ENCODE measurements around the gene GAS1. TPM values are rescaled to one million over a fixed set of nuclear protein-coding genes. Genes with fewer than 3 reads are reported as not detected.

Gene GAS1, protein sequence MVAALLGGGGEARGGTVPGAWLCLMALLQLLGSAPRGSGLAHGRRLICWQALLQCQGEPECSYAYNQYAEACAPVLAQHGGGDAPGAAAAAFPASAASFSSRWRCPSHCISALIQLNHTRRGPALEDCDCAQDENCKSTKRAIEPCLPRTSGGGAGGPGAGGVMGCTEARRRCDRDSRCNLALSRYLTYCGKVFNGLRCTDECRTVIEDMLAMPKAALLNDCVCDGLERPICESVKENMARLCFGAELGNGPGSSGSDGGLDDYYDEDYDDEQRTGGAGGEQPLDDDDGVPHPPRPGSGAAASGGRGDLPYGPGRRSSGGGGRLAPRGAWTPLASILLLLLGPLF
- 18.3 TPM for total RNA-seq

DNA sequence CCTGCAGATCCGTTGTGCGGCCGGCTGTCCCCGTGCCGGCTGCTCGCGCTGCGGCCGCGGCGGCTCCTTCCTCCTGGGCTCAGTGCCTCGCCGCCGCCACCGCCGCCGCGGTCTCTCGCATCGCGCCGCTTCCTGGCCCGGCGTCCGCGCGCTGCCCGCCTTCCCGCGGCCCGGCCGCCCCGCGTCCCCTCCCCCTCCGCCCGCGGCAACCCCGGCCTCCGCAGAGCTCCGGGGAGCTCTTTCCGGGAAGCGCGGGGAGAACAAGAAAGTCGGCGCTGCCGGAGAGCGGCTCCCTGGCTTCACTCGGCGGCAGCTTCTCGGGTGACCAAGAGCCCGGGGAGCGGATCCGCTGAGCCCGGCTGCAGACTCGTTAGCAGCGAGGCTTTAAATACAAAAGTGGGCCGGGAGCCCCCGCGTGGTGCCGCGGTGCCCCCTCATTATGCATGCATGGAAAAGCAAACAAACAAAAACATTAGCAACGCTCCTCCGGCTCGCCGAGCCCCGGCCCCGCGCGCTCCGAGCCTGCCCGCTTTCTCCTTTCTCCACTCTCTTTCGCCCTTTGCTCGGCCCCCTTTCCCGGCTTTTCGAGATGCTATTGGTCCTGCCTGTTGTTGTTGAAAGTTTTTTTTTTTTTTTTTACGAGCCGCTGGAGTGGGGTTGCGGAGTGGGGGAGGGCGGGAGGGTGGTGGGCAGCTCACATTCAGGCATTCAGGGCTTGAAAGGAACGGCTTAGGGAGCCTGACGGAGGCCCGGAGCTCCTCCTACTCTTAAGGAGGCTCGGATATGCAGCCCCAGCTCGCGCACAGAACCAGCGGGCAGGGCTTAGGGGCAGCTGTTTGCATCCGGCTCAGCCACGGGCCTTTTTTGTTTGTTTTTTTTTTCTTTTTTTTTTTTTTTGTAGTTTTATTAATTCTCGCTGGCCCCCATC, at the start of gene GAS1:
TSS of gene GAS1 (minus strand) at position 361 of the 928 bp plus-strand sequence. CDS start 727 bp downstream, outside the sequence.
- FAIRE-seq: no peak
- peak; percentile 74 to 78 for DNase-seq (ENCODE audit: low spot score in 2 of 2)

DNA sequence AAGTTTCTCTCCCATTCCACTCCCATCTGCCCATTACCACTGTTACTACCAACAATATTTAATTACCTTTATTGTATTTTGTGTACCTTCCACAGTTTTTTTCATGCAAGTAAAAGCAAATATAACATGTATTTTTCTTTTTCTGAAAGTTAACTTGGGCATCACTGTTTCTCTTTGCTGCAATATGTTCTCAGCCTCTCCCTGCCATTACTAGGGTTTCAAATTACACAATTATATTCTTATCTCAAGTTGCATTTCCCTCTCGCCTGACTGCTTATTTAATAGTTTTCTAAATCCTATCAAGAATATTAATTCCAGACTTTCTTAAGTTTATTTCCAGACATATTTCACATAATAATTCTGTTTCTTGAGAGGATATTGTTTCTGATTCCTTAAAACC, 46.9 kb upstream of the GAS1 start:
- no peak for FAIRE-seq
- DNase-seq (ENCODE audit: low spot score in 2 of 2): no peak

- FAIRE-seq: no peak
Measured at GRCh38 chr9:86993830-86994229, 46.5 kb upstream of the GAS1 start.

GRCh38 chr9:86991077-86991476, 43.8 kb upstream of the GAS1 start:
- no peak for DNase-seq (ENCODE audit: low spot score in 2 of 2)
- FAIRE-seq: peak; percentile 15

More at GRCh38 chr9:86993830-86994229, 46.5 kb upstream of the GAS1 start:
- no peak for DNase-seq (ENCODE audit: low spot score in 2 of 2)

DNA sequence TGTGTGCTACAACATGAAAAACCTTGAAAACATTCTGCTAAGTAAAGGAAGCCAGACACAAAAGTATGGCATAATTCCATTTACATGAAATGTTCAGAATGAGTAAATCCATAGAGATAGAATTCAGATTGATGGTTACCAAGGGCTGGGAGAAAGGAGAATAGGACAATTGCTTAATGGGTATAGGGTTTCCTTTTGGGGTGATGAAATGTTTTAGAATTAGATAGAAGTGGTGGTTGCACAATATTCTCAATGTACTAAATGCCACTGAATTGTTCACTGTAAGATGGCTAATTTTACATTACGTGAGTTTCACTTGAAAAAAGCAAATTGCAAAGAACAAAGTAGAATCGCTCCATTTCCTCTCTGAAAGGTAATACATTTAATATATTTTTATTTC, 43.0 kb upstream of the GAS1 start:
- no peak for FAIRE-seq
- DNase-seq (ENCODE audit: low spot score in 2 of 2): no peak

- FAIRE-seq (no peak), DNase-seq (ENCODE audit: low spot score in 2 of 2) (no peak)
Measured at GRCh38 chr9:86987900-86988299, 40.6 kb upstream of the GAS1 start.

GRCh38 chr9:86985132-86985647, 37.9 kb upstream of the GAS1 start:
- DNase-seq (ENCODE audit: low spot score in 2 of 2): no peak
- no peak for FAIRE-seq

- FAIRE-seq: no peak
Measured at GRCh38 chr9:86983620-86984259, 36.4 kb upstream of the GAS1 start.

GRCh38 chr9:86983249-86983619, 35.9 kb upstream of the GAS1 start:
- no peak for FAIRE-seq
- DNase-seq (ENCODE audit: low spot score in 2 of 2): no peak

More at GRCh38 chr9:86983620-86984259, 36.4 kb upstream of the GAS1 start:
- DNase-seq (ENCODE audit: low spot score in 2 of 2): no peak

GRCh38 chr9:86980802-86981201, 33.5 kb upstream of the GAS1 start:
- no peak for DNase-seq (ENCODE audit: low spot score in 2 of 2)
- no peak for FAIRE-seq

DNA sequence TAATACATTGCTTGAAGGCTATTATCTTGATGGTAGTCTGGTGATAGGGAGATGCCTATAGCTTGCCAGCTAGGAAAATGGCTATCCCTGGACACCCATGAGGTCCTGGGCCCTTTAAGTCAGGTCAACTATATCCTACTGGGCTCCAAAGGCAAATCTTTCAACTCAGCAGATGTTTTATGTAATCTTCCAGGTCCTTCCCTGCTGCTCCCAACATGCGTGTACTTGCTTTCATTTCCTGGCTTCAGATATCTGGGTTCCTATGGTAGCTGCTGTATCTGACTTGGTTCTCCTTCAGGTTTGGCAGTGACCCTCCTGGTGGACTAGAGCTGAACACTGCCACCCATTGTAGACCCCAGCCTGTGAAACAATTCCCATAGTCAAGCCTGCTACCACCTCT, 32.4 kb upstream of the GAS1 start:
- FAIRE-seq (no peak), DNase-seq (ENCODE audit: low spot score in 2 of 2) (no peak)

- FAIRE-seq: no peak
- DNase-seq (ENCODE audit: low spot score in 2 of 2): no peak
Measured at GRCh38 chr9:86978922-86979474, 31.7 kb upstream of the GAS1 start.

DNA sequence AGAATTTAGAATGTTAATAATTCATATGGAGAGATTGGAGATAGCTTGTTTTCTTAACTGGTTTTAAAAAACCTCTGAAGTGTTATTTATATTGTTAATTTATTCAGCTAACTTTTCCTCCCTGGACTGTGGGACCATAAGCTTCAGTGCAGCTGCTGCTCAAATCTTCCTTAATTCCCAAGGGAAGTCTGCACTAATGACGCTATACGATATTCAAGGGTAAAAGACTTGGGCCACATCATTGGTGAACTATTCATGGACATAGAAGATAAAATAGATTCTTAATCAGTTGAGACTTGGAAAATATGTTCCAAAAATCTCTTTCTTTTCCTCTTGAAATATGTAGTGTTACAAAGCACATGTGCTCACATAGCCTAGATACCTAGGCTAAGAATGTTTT, 31.1 kb upstream of the GAS1 start:
- DNase-seq (ENCODE audit: low spot score in 2 of 2): no peak
- no peak for FAIRE-seq

DNA sequence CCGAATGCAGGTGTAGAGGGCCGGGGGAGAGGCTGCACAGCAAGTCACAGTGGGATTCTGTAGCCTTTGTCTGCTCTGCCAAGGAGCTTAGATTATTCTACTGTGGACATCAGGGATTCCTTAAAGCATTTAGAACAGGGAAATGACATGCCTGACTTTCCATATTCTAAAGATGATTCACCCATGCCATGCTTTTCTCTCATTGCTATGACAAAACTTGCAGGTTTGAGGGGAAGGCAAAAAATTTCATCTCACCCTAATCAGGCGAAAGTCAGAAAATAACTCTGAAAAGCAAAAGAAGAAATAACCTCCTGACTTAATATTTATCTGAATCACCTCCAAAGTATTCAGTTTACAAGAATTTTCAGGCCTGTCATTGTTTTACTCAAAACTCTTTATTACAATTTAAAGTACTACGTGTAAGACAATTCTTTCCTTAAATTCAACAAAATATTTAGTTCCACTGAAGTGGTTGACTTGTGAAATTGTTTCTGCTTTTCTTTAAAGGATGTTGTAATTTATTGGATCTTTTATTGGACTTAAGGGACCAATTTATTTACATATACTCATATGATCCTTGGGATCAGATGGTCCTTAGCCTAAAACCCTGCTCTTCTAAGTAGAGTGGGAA, 30.0 kb upstream of the GAS1 start:
- DNase-seq (ENCODE audit: low spot score in 2 of 2) (no peak), FAIRE-seq (no peak)

GRCh38 chr9:86975606-86976005, 28.3 kb upstream of the GAS1 start:
- FAIRE-seq (no peak), DNase-seq (ENCODE audit: low spot score in 2 of 2) (no peak)

- DNase-seq (ENCODE audit: low spot score in 2 of 2): no peak
- no peak for FAIRE-seq
Measured at GRCh38 chr9:86975036-86975435, 27.7 kb upstream of the GAS1 start.

DNA sequence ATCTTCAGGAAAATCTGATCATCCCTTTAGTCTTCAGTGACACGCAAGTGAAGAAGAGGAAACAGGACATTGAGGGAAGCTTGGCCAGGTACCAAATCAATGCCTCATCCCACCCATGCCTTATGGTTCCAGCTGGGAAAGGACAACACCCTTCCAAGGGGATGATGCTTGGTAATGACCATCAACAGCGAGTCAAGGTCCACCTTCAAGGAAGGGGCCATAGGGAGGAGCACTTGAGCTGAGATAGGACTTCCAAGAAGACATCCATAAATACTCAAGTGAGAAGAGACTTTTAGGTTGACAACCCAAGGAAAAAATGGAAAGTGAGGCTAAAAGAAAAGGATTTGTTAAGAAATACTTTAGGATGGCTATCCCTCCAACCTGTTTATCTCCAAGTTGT, 27.1 kb upstream of the GAS1 start:
- DNase-seq (ENCODE audit: low spot score in 2 of 2): no peak
- FAIRE-seq: no peak

DNA sequence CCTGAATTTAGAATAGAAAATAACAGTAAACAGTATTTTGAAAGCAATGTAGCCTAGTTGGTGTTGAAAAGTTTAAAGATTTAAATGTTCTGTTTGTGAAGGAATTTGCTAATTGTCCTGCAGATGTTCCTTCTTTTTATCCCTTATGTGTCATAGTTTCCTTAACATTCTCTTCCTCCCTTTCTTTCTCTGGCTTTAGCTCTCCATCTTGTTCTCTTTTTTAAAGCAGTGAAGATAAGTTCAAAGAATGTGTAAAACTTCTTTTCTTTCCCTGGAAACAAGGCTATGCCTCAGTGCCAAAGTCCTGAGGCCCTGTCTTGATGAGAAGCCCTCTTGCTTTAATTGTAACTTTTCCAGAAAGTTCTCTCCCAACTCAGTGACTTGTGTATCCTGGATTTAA, 24.4 kb upstream of the GAS1 start:
- DNase-seq (ENCODE audit: low spot score in 2 of 2): no peak
- no peak for FAIRE-seq

DNA sequence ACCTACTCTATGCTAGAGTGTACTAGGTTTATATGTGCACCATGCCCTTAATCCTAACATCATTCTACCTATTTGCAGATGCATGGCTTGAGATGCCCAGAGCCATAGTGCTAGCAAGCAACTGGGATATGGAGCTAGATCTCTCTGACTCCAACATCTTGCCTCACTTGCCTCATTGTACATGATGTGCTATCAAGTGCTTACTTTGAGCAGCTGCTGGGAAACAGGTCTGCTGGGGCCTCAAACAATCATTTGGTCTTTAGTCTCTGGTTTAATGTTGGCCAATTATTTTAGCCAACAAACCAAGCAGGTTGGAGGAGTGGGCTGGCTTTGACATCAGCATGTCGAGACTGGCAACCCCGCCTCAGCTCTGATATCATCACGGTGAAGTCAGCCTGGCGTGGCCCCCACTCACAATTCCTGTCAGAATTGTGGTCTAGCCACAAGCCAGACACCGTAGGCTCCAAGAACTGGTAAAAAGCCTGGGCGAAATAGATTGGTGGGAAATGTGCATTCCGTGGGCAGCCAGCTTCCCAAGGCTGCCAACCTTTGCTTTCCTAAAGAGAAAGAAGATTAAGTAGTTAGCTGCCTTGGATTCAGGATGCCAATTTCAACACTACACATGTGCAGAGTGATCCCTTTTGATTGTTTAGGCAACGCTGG, 21.1 kb upstream of the GAS1 start:
- FAIRE-seq (no peak), DNase-seq (ENCODE audit: low spot score in 2 of 2) (no peak)
